WTC11 (cell line): ENCODE results near the gene CHD3. TPM values are rescaled to one million over a fixed set of nuclear protein-coding genes. Genes with fewer than 3 reads are reported as not detected.

Experiments
- ATF1 ChIP-seq: sonication (generic); formaldehyde crosslinking; IDR thresholded peaks from 2 replicates; pipeline ENCODE4 v1.8.1; 2023; ENCODE audit warnings: mild to moderate bottlenecking, moderate library complexity, missing genetic modification reagents
- CREM ChIP-seq: sonication (generic); formaldehyde crosslinking; IDR thresholded peaks from 2 replicates; pipeline ENCODE4 v1.8.1; 2022; ENCODE audit warnings: mild to moderate bottlenecking, missing genetic modification reagents, moderate library complexity
- FOXK1 ChIP-seq: sonication (generic); formaldehyde crosslinking; IDR thresholded peaks from 2 replicates; pipeline ENCODE4 v1.8.0; 2022; ENCODE audit warnings: mild to moderate bottlenecking, moderate library complexity, missing genetic modification reagents
- GTF2I ChIP-seq: fragments of 250-450 bp; sonication (Bioruptor Pico); conservative IDR thresholded peaks from 2 replicates; pipeline ENCODE4 v1.4.0; 2021; ENCODE audit warnings: mild to moderate bottlenecking
- KAT7 ChIP-seq: sonication (generic); formaldehyde crosslinking; IDR thresholded peaks from 2 replicates; pipeline ENCODE4 v1.8.1; 2023; ENCODE audit warnings: missing genetic modification reagents, mild to moderate bottlenecking, borderline replicate concordance
- MAX ChIP-seq: sonication (generic); formaldehyde crosslinking; IDR thresholded peaks from 2 replicates; pipeline ENCODE4 v1.8.0; 2022; ENCODE audit warnings: mild to moderate bottlenecking, missing genetic modification reagents
- MXD4 ChIP-seq: fragments of 250-450 bp; sonication (Bioruptor Pico); IDR thresholded peaks from 2 replicates; pipeline ENCODE4 v1.8.0; 2021; ENCODE audit warnings: mild to moderate bottlenecking, moderate library complexity, borderline replicate concordance
- NFE2L1 ChIP-seq: sonication (generic); formaldehyde crosslinking; IDR thresholded peaks from 2 replicates; pipeline ENCODE4 v1.8.1; 2023; ENCODE audit warnings: missing genetic modification reagents
- NR1H2 ChIP-seq: sonication (generic); formaldehyde crosslinking; IDR thresholded peaks from 2 replicates; pipeline ENCODE4 v1.9.0; 2021; ENCODE audit warnings: mild to moderate bottlenecking, moderate library complexity, missing genetic modification reagents
- NR2C2 ChIP-seq: sonication (generic); formaldehyde crosslinking; IDR thresholded peaks from 2 replicates; pipeline ENCODE4 v1.8.0; 2022; ENCODE audit warnings: mild to moderate bottlenecking, missing genetic modification reagents
- TEAD1 ChIP-seq: sonication (generic); formaldehyde crosslinking; IDR thresholded peaks from 2 replicates; pipeline ENCODE4 v1.8.0; 2022; ENCODE audit warnings: mild to moderate bottlenecking, missing genetic modification reagents
- TEAD4 ChIP-seq: sonication (generic); formaldehyde crosslinking; IDR thresholded peaks from 2 replicates; pipeline ENCODE4 v1.8.0; 2022; ENCODE audit warnings: mild to moderate bottlenecking, missing genetic modification reagents
- USF1 ChIP-seq: sonication (generic); formaldehyde crosslinking; IDR thresholded peaks from 2 replicates; pipeline ENCODE4 v1.8.0; 2022; ENCODE audit warnings: mild to moderate bottlenecking, missing genetic modification reagents
- ZNF138 ChIP-seq: sonication (generic); formaldehyde crosslinking; conservative IDR thresholded peaks from 2 replicates; pipeline ENCODE4 v1.8.1; 2022; ENCODE audit warnings: mild to moderate bottlenecking, moderate library complexity, missing genetic modification reagents
- ZNF232 ChIP-seq: sonication (generic); formaldehyde crosslinking; IDR thresholded peaks from 2 replicates; pipeline ENCODE4 v1.8.0; 2022; ENCODE audit warnings: mild to moderate bottlenecking, missing genetic modification reagents
- ZNF317 ChIP-seq: sonication (generic); formaldehyde crosslinking; IDR thresholded peaks from 2 replicates; pipeline ENCODE4 v1.8.1; 2023; ENCODE audit warnings: low read depth, mild to moderate bottlenecking, moderate library complexity, missing genetic modification reagents, borderline replicate concordance
- ZNF425 ChIP-seq: fragments of 250-450 bp; sonication (Bioruptor Pico); conservative IDR thresholded peaks from 2 replicates; pipeline ENCODE4 v1.9.0; 2021; ENCODE audit warnings: mild to moderate bottlenecking
- total RNA-seq: library from RNA; stranded (reverse); gene quantifications from 3 replicates; pipeline ENCODE4 v1.2.3, GENCODE V29; 2021
- TF ChIP-seq, protein P1 (sequence below): sonication (generic); formaldehyde crosslinking; IDR thresholded peaks from 2 replicates; pipeline ENCODE4 v1.8.0; 2023; ENCODE audit warnings: missing genetic modification reagents, mild to moderate bottlenecking, borderline replicate concordance
- TF ChIP-seq, protein P2 (sequence below): sonication (generic); formaldehyde crosslinking; IDR thresholded peaks from 2 replicates; pipeline ENCODE4 v1.8.1; 2023; ENCODE audit warnings: mild to moderate bottlenecking, missing genetic modification reagents, moderate library complexity
- TF ChIP-seq, protein P3 (sequence below): fragments of 250-450 bp; sonication (Bioruptor Pico); IDR thresholded peaks from 2 replicates; pipeline ENCODE4 v2.1.2; 2022; ENCODE audit warnings: mild to moderate bottlenecking, moderate library complexity
- TF ChIP-seq, protein P4 (sequence below): sonication (generic); formaldehyde crosslinking; IDR thresholded peaks from 2 replicates; pipeline ENCODE4 v1.8.1; 2022; ENCODE audit warnings: mild to moderate bottlenecking, moderate library complexity, missing genetic modification reagents
- TF ChIP-seq, protein P5 (sequence below): fragments of 250-450 bp; sonication (Bioruptor Pico); IDR thresholded peaks from 2 replicates; pipeline ENCODE4 v1.9.0; 2021; ENCODE audit warnings: mild to moderate bottlenecking
- TF ChIP-seq, protein P6 (sequence below): sonication (generic); formaldehyde crosslinking; IDR thresholded peaks from 2 replicates; pipeline ENCODE4 v1.8.1; 2022; ENCODE audit warnings: low read depth, missing genetic modification reagents, borderline replicate concordance

The CHD3 gene
- total RNA-seq, 1 experiment from 2014 or later: 39.5 TPM

DNA sequence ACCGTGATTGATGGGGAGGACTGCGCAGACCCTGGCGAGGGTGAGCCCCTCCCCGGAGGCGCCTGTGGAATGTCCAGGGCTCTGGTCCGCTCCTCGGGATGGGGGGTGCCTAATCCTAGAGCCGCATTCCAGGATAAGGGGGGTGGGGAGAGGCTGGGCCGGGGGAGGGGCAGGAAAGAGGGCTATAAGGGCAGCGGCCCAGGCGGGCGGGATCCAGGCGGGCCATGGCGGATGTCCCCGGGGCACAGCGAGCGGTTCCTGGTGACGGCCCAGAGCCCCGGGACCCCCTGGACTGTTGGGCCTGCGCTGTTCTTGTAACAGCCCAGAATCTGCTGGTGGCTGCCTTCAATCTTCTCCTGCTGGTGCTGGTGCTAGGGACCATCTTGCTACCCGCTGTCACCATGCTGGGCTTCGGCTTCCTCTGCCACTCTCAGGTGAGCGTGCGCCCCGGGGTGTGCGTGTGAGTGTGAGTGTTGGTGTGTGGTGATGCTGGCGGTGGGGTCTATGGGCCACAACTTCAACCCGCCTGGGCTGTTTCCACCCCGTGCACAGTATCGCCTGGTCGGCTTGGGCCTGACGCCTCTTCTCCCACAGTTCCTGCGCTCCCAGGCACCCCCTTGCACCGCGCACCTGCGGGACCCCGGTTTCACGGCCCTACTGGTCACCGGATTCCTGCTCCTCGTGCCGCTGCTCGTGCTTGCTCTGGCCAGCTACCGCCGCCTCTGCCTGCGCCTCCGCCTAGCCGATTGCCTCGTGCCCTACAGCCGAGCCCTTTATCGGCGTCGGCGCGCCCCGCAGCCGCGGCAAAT is 33.5 kb upstream of the CHD3 start, which contains the start of gene TMEM88 (continued):
- no peak for TF ChIP-seq ZNF425 (CRISPR knock-in tag)
- TF ChIP-seq ATF1 (CRISPR knock-in tag): no peak
- TF ChIP-seq CREM (CRISPR knock-in tag): no peak
- TF ChIP-seq, protein P1, sequence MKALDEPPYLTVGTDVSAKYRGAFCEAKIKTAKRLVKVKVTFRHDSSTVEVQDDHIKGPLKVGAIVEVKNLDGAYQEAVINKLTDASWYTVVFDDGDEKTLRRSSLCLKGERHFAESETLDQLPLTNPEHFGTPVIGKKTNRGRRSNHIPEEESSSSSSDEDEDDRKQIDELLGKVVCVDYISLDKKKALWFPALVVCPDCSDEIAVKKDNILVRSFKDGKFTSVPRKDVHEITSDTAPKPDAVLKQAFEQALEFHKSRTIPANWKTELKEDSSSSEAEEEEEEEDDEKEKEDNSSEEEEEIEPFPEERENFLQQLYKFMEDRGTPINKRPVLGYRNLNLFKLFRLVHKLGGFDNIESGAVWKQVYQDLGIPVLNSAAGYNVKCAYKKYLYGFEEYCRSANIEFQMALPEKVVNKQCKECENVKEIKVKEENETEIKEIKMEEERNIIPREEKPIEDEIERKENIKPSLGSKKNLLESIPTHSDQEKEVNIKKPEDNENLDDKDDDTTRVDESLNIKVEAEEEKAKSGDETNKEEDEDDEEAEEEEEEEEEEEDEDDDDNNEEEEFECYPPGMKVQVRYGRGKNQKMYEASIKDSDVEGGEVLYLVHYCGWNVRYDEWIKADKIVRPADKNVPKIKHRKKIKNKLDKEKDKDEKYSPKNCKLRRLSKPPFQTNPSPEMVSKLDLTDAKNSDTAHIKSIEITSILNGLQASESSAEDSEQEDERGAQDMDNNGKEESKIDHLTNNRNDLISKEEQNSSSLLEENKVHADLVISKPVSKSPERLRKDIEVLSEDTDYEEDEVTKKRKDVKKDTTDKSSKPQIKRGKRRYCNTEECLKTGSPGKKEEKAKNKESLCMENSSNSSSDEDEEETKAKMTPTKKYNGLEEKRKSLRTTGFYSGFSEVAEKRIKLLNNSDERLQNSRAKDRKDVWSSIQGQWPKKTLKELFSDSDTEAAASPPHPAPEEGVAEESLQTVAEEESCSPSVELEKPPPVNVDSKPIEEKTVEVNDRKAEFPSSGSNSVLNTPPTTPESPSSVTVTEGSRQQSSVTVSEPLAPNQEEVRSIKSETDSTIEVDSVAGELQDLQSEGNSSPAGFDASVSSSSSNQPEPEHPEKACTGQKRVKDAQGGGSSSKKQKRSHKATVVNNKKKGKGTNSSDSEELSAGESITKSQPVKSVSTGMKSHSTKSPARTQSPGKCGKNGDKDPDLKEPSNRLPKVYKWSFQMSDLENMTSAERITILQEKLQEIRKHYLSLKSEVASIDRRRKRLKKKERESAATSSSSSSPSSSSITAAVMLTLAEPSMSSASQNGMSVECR (CRISPR knock-in tag): no peak
- no peak for TF ChIP-seq MXD4 (CRISPR knock-in tag)
- TF ChIP-seq, protein P2, sequence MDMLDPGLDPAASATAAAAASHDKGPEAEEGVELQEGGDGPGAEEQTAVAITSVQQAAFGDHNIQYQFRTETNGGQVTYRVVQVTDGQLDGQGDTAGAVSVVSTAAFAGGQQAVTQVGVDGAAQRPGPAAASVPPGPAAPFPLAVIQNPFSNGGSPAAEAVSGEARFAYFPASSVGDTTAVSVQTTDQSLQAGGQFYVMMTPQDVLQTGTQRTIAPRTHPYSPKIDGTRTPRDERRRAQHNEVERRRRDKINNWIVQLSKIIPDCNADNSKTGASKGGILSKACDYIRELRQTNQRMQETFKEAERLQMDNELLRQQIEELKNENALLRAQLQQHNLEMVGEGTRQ: no peak
- TF ChIP-seq NR2C2 (CRISPR knock-in tag): peak; percentile 46; the same call in 1 of the 2 replicates
- TF ChIP-seq, protein P3, sequence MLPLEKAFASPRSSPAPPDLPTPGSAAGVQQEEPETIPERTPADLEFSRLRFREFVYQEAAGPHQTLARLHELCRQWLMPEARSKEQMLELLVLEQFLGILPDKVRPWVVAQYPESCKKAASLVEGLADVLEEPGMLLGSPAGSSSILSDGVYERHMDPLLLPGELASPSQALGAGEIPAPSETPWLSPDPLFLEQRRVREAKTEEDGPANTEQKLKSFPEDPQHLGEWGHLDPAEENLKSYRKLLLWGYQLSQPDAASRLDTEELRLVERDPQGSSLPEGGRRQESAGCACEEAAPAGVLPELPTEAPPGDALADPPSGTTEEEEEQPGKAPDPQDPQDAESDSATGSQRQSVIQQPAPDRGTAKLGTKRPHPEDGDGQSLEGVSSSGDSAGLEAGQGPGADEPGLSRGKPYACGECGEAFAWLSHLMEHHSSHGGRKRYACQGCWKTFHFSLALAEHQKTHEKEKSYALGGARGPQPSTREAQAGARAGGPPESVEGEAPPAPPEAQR (CRISPR knock-in tag): no peak
- TF ChIP-seq, protein P4, sequence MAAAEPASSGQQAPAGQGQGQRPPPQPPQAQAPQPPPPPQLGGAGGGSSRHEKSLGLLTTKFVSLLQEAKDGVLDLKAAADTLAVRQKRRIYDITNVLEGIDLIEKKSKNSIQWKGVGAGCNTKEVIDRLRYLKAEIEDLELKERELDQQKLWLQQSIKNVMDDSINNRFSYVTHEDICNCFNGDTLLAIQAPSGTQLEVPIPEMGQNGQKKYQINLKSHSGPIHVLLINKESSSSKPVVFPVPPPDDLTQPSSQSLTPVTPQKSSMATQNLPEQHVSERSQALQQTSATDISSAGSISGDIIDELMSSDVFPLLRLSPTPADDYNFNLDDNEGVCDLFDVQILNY: no peak
- TF ChIP-seq NFE2L1 (CRISPR knock-in tag): peak; percentile 41; the same call in 1 of the 2 replicates
- no peak for TF ChIP-seq ZNF232 (CRISPR knock-in tag)
- no peak for TF ChIP-seq TEAD4 (CRISPR knock-in tag)
- no peak for TF ChIP-seq GTF2I (CRISPR knock-in tag)
- TF ChIP-seq, protein P5, sequence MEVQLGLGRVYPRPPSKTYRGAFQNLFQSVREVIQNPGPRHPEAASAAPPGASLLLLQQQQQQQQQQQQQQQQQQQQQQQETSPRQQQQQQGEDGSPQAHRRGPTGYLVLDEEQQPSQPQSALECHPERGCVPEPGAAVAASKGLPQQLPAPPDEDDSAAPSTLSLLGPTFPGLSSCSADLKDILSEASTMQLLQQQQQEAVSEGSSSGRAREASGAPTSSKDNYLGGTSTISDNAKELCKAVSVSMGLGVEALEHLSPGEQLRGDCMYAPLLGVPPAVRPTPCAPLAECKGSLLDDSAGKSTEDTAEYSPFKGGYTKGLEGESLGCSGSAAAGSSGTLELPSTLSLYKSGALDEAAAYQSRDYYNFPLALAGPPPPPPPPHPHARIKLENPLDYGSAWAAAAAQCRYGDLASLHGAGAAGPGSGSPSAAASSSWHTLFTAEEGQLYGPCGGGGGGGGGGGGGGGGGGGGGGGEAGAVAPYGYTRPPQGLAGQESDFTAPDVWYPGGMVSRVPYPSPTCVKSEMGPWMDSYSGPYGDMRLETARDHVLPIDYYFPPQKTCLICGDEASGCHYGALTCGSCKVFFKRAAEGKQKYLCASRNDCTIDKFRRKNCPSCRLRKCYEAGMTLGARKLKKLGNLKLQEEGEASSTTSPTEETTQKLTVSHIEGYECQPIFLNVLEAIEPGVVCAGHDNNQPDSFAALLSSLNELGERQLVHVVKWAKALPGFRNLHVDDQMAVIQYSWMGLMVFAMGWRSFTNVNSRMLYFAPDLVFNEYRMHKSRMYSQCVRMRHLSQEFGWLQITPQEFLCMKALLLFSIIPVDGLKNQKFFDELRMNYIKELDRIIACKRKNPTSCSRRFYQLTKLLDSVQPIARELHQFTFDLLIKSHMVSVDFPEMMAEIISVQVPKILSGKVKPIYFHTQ (CRISPR knock-in tag): no peak
- TF ChIP-seq MAX (CRISPR knock-in tag): peak; percentile 53
- no peak for TF ChIP-seq FOXK1 (CRISPR knock-in tag)
- TF ChIP-seq KAT7 (CRISPR knock-in tag): no peak
- no peak for TF ChIP-seq NR1H2 (CRISPR knock-in tag)
- TF ChIP-seq, protein P6, sequence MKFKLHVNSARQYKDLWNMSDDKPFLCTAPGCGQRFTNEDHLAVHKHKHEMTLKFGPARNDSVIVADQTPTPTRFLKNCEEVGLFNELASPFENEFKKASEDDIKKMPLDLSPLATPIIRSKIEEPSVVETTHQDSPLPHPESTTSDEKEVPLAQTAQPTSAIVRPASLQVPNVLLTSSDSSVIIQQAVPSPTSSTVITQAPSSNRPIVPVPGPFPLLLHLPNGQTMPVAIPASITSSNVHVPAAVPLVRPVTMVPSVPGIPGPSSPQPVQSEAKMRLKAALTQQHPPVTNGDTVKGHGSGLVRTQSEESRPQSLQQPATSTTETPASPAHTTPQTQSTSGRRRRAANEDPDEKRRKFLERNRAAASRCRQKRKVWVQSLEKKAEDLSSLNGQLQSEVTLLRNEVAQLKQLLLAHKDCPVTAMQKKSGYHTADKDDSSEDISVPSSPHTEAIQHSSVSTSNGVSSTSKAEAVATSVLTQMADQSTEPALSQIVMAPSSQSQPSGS: no peak
- no peak for TF ChIP-seq ZNF138 (CRISPR knock-in tag)
- 0 out of 2 replicates have a peak, but pooled peaks have one; percentile 9 for TF ChIP-seq TEAD1
- 0 out of 2 replicates have a peak, but pooled peaks have one; percentile 22 for TF ChIP-seq USF1 (CRISPR knock-in tag)
- no peak for TF ChIP-seq ZNF317 (CRISPR knock-in tag)
